GM10266 (cell line): ENCODE results near the gene CLEC3B.

ENCODE experiments used
- DNase-seq: peaks from one replicate; pipeline ENCODE4 v3.0.0; 2012; ENCODE audit errors: extremely low spot score
- TF ChIP-seq, protein P1 (sequence below): IDR thresholded peaks from 2 replicates; pipeline ENCODE4 v1.5.1; 2012; ENCODE audit warnings: mild to moderate bottlenecking, low read depth; ENCODE audit not compliant: control insufficient read depth, insufficient read depth; ENCODE audit errors: missing control alignments

Gene CLEC3B

DNA sequence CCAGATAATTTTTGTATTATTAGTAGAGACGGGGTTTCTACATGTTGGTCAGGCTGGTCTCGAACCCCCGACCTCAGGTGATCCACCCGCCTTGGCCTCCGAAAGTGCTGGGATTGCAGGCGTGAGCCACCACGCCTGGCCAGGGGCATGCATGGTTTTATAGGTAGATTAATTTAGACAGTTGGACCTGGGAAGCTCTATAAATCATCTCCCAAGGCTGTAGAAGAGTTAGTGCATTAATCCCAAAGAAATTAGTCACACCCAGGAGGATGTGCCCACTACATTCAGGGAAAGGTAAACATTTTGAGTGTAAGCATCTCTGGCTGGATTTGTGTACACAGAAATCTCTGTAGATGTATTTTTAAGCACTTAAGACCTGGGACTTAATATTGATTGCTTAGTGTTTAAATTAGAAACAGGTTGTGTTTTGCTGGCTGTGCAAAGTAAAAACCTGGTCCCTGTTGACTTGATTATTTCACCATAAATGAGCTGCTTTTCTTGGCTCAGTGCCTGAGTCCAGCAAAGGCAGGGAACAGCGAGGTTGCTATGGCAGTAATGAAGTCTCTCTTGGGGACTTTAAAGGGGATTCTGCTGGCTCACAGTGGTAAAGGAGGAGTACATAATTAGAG is 30.8 kb upstream of the CLEC3B start:
- no peak for DNase-seq
- TF ChIP-seq, protein P1, sequence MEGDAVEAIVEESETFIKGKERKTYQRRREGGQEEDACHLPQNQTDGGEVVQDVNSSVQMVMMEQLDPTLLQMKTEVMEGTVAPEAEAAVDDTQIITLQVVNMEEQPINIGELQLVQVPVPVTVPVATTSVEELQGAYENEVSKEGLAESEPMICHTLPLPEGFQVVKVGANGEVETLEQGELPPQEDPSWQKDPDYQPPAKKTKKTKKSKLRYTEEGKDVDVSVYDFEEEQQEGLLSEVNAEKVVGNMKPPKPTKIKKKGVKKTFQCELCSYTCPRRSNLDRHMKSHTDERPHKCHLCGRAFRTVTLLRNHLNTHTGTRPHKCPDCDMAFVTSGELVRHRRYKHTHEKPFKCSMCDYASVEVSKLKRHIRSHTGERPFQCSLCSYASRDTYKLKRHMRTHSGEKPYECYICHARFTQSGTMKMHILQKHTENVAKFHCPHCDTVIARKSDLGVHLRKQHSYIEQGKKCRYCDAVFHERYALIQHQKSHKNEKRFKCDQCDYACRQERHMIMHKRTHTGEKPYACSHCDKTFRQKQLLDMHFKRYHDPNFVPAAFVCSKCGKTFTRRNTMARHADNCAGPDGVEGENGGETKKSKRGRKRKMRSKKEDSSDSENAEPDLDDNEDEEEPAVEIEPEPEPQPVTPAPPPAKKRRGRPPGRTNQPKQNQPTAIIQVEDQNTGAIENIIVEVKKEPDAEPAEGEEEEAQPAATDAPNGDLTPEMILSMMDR = no peak

DNA sequence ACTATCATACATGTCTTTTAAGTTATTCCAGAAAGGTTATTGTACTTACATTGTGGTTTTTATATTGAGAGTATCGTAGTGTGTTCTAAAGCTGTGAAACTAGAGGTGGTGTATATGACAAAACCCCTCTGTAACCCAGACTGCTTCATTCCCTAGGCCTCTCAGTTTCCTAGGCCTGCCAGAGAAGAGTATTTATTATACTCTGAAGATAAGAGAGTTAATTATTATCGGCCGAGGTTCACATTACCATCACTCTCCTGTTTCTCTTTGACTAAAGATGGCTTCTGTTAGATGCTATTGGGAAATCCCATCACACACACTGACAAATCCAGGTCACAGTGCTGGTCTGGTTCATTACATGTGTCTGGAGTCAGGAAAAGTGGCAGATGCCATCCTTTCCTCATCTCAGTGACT is 29.5 kb upstream of the CLEC3B start:
- no peak for DNase-seq
- TF ChIP-seq, protein P1 = no peak

DNA sequence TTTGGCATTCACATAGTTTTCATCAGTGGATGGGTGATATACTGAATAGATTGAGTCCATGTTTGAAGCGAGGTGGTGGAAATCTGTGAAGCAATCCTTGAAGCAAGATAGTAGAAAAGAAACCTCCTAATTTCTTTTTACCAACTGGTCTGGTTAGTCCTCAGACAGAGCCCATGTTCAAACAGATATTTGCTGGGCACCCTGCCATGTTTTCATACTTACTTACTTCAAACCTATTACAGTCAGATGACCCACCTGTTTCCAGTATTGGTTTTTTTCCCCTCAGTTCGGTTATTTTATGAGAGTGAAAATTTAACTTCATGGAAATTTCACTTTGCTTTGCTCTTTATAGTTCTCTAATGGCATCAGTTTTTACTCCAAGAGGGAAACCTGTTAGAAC is 26.3 kb upstream of the CLEC3B start:
- TF ChIP-seq, protein P1 = no peak
- no peak for DNase-seq

DNA sequence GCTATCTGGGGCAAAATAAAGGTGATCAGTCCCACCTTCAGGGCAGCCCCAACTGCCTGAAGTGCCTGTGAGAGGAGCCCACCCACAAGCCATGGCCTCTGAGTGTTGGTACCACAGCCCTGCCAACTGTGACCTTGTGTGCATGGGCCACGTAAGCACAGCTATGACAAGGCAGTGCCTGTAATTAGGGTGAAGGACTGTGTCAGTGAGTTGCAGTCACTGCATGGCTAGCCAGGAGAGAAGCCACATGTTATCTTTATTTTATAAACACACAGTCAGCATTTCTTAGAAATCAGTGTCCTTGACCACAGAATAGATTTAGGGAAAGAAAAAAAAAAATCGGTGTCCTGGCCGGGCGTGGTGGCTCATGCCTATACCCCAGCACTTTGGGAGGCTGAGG is 25.3 kb upstream of the CLEC3B start:
- TF ChIP-seq, protein P1 = no peak
- DNase-seq = no peak

DNA sequence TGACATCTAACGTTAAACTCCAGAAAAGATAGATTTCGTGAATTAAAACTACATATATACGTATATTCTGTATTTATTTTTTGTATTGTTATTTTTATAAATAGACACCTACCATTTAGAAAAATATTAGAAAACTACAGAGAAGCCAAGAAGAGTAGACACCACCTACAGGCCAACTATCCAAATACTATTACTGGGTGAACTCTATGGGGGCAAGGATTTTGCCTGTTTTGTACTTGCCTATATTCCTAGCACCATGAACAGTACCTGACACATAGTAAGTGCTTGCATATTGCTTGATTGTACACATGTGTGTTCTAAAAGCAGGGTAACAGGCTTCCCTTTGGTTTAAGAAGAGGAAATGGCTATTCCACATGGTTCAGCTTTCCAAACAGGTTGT is 24.4 kb upstream of the CLEC3B start:
- TF ChIP-seq, protein P1 = no peak
- no peak for DNase-seq

DNA sequence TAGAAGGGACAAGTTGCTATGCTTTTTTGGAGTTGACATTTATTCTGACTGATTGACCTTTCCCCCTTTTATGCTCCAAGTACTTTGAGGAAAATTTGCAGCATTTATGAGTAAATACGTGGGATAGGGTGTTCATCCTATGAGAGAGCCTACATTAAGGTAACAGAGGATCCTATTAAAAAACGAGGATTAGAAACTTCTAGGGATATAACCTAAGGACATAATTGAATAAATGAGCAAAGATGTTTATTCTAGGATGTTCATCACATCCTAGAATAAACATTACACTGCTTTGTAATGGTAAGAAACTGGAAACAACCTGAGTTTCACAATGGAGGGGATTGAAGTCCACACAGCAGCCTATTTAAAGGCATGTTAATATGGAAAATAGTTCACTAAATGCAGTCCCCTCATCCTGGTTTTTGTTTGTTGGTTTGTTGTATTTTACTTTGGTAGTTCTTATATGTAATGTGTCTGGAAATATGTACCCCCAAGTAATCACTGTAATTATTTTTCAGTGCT is 23.9 kb upstream of the CLEC3B start:
- TF ChIP-seq, protein P1 = no peak
- no peak for DNase-seq

DNA sequence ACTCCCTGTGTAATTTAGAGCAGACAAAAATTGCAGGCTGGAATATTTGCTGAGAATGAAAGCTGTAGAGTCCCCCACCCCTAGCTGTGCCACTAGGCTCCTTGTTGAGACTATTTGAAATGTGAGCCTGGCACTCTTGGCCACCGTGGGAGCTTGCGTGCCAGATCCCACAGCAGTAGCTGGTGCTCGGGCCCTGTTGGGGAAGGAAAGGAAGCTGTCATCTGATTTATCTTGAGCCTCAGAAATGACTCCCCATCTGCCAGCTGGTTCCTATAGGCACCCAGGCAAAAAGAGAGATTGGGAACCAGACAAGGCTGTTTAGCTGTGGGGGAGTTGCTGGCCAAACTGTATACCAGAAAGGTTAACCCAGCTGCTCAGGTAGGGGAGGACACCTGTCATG is 23.4 kb upstream of the CLEC3B start:
- TF ChIP-seq, protein P1 = no peak
- DNase-seq = no peak
